Hippocampal formation (tissue), 2 donors: ENCODE measurements around the gene BPIFB4.
"Not testable (repeated sequence)": the region's sequence is repeated elsewhere in the genome, so short reads cannot be mapped to it uniquely, and the experiment has no call there.

Experiments used
- DNase-seq, 2 donors: peaks; one replicate each; lab custom pipeline; 2025; lab: John Stamatoyannopoulos, UW

The BPIFB4 gene

GRCh38 chr20:33079259-33079658, at the start of gene BPIFB4:
Gene BPIFB4, plus strand, starts transcription at chr20:33079643. Its CDS starts 1,884 bp downstream, at chr20:33081527.
- DNase-seq = no peak

DNA sequence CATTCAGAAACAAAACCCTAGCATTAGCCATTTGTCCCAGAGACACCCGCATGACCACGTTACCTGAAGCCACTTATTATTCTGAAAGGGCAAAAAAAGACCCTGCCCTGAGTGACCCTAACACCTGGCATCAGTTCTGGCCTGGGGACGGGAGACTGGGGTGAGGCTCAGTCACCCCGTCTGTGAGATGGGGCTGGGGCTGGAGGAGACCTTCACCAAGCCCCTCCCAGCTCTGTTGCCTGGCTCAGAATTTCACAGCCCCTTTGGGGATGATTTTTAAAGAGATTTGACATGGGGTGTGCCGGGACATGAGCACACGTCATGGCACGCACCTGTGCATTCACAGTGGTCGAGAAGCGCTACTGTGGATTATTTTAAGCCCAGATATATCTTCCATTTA, 49.4 kb upstream of the BPIFB4 start:
- no peak for DNase-seq

DNA sequence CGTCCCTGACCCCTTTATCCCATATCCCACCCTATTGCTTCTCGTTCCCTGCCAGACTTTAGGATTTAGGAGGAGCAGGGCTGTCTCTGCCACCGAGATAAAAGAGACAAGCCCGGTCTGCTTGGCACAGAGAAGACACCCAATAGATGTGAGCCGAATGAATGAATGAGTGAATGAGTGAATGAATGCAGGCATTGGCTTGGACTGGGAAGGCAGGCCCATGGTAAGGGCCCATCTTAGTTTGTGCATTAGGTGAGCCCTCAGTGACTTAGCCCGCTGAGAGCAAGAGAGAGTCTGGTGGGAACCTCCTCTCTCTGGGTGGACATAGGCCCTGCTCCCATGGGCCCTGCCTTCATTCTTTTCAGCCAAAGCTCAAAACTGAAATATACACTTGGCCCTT, 48.9 kb upstream of the BPIFB4 start:
- no peak for DNase-seq

GRCh38 chr20:33031531-33031930, 47.9 kb upstream of the BPIFB4 start, which contains the start of gene BPIFB6:
Gene BPIFB6, plus strand, starts transcription at chr20:33031648. Its CDS starts 0 bp downstream, at chr20:33031648.
- DNase-seq = no peak

- DNase-seq = no peak
These were observed 46.9 kb upstream of the BPIFB4 start for GRCh38 chr20:33032555-33032954.

GRCh38 chr20:33033381-33033780, 46.1 kb upstream of the BPIFB4 start:
- DNase-seq = no peak

GRCh38 chr20:33034115-33034514, 45.3 kb upstream of the BPIFB4 start:
- no peak for DNase-seq

DNA sequence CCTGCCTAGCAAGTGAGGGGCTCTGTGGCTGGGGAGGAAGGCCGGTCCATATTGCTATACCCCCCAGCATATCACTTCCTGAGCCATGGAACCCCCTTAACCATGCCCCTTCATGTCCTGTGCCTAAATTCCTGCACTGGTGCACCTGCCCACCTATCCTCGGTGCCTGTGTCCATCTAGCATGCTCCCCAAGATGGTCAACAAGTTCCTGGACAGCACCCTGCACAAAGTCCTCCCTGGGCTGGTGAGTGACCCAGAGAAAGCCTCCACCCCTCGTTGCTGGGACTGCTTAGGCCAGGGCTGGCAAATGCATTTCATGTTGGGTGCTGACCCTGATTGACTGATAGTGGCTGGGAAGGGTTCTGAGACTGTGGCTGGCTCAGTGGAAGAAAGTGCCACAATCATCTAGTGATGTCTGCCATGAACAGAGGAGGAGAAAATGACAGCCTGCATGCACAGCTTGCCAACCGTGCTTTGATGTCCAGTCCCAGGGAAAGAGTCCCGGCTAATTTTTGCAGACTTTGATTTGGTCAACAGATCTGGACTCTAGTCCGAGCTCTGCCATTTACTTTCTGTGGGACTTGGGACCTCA, 44.4 kb upstream of the BPIFB4 start:
- no peak for DNase-seq

GRCh38 chr20:33037456-33037855, 42.0 kb upstream of the BPIFB4 start:
- no peak for DNase-seq

DNA sequence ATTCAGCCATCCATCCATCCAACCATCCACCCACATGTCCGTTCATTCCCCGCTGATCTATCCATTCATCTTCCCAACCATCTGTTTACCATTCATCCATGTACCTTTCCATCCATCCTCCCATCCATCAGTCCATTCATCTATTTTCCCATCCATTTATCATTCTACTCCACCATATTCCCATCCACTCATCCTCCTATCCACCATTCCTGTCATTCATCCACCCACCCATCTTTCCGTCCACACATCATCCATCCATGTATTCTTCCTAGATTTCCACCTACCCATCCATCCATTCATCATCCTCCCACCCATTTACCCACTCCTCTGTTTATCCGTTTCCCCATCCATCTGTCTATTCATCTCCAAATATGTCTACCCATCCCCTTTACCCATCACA, 41.2 kb upstream of the BPIFB4 start:
- no peak for DNase-seq

DNA sequence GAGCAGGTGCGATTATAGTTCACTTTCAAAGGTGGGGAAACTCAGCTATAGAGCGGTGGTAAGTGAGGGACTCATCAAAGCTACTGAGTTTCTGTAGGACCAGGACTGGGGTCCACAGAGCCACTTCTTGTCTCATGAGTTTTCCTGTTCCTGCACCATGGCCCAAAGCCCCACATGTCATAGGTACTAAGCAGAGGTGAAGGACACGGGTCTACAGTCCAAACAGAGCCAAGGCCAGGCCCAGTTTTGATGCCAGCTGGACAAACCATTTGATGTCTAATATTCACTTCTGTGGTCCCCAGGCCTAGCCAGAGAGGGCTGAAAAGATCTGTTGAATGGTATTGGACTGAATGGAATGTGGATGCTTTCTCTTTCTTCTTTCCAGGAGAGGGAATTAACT, 37.0 kb upstream of the BPIFB4 start:
- DNase-seq = no peak

- DNase-seq = no peak
These were observed 36.3 kb upstream of the BPIFB4 start for GRCh38 chr20:33042983-33043730.

- no peak for DNase-seq
These were observed 35.7 kb upstream of the BPIFB4 start for GRCh38 chr20:33043731-33044181.

DNA sequence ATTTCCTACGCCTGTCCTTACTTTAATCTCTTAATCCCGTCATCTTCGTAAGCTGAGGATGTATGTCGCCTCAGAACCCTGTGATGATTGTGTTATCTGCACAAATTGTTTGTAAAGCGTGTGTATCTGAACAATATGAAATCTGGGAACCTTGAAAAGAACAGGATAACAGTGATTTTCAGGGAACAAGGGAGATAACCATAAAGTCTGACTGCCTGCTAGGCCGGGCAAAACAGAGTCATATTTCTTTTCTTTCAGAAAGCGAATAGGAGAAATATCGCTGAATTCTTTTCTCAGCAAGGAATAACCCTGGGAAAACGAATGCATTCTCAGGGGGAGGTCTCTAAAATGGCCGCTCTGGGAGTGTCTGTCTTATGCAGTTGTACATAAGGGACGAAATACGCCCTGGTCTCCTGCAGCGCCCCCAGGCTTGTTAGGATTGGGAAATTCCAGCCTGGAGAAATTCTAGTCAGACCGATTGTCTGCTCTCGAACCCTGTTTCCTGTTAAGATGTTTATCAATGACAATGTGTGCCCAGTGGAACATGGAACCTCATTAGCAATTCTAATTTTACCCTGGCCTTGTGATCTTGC, 34.2 kb upstream of the BPIFB4 start:
- DNase-seq = not testable (repeated sequence)

DNA sequence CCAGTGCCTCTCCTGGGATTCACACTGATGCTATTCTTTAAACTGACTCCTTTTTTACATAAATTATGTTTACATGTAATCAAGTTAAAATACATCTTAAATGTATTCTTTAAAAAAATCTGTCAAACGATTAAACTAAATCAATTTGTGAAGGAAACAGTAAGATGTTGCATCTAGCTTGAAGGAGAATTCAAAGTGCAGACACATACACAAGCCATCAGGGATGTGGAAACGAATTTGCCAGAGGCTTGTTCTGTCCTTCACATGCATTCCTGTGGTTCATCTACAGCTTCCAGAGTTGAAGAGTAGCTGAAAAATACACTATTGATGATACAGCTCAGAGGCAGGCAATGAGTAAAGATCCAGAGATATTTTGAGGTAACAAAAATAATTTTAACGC, 33.0 kb upstream of the BPIFB4 start:
- DNase-seq = no peak

DNA sequence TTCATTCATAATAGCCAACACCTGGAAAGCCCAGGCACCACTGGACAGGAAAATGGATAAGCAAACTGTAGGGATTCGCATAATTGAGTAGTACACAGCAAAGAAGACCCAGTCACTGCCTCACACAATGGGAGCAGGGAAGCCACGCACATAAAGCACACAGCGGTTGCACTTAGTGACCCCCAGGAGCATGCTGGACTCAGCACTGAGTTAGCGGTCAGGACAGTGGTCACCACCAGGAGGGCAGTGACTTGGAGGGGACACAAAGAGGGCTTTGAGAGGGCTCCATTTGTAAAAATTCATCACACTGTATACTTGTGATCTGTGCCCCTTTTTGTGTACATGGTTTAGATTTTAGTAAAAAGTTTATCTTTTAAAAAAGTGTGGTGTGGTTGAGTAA, 28.1 kb upstream of the BPIFB4 start:
- no peak for DNase-seq

DNA sequence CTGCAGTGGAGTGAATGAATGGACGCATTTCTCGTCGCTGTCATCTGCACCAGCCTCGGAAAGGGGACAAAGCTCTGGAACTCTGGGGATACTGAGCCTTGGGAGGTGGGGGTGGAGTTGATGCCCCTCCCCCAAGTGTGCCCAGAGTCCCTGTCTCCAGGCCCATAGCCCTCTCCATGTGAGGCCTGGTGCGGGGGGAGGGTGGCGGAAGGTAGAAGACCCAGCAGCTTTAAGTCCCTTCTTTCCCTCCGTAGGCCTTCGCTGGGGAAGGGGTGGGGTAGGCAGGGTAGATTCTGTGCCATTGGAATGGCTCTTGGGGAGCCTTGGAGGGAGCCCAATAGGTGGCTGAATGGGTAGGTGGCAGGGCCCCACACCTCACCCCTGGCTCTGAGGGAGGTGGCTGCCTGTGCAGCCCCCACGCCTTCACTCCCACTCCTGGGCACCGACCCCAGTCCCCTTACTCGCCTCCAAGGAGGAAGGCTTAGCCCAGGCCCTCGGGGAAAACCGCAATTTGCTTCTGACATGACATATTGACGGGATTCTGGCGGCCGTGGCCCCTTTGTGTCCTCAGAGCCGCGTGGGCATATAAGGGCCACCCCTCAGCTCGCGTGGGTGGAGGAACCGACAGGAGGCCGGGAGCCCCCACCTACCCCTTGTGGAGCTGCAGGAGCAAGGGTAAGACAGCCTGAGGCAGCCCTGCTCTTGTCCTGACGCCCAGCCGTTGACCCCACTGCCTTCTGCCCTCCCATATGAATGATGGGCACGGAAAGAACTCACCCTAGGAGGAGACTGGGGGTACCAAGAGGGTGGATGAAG, 25.9 kb upstream of the BPIFB4 start, which contains the start of gene BPIFB3:
BPIFB3 (plus strand) TSS at position 613 of the 816 bp plus-strand sequence. CDS start 1,533 bp downstream, outside the sequence.
- no peak for DNase-seq

GRCh38 chr20:33054381-33054780, 25.1 kb upstream of the BPIFB4 start:
- DNase-seq = no peak

GRCh38 chr20:33054791-33055190, 24.7 kb upstream of the BPIFB4 start:
- no peak for DNase-seq

DNA sequence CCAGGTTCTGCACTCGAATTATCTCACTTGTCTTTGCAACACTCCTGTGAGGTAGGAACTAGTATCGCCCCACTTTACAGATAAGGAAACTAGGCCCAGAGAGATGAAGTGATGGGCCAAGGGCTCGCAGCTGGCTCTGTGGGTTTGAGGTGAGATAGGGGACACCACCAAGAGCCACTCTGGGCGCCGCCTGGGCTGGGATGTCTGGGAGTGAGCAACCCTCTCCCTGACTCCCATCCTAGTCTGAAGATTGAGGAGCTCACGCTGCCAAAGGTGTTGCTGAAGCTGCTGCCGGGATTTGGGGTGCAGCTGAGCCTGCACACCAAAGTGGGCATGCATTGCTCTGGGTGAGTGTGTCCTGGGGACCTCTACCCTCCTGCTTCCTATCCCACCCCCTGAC, 20.3 kb upstream of the BPIFB4 start:
- no peak for DNase-seq

- DNase-seq = no peak
These were observed 19.6 kb upstream of the BPIFB4 start for GRCh38 chr20:33059741-33060390.

GRCh38 chr20:33061658-33062028, 17.8 kb upstream of the BPIFB4 start:
- no peak for DNase-seq
